H1 (cell line): ENCODE results near the gene TRMT44.

Experiments used
- CREB1 ChIP-seq: IDR thresholded peaks from 2 replicates; pipeline ENCODE4 v1.6.1; 2012; ENCODE audit warnings: inconsistent platforms
- POLR2A ChIP-seq, 2 experiments: IDR thresholded peaks; 1 replicate in 1 of 2; 2 replicates in 1 of 2; pipeline ENCODE4 v1.6.1; 2011; ENCODE audit warnings: low read depth in 2 of 2, low read length in 2 of 2, mild to moderate bottlenecking in 2 of 2; ENCODE audit errors: control extremely low read depth in 1 of 2
- RFX5 ChIP-seq: IDR thresholded peaks from 2 replicates; pipeline ENCODE4 v1.6.1; 2011; ENCODE audit warnings: low read depth, low read length, improper control_type of control experiment, borderline replicate concordance
- SIN3A ChIP-seq, 2 experiments: IDR thresholded peaks in 1 of 2; conservative IDR thresholded peaks in 1 of 2; 2 replicates each; pipeline ENCODE4 v1.6.1; 2011 to 2012; ENCODE audit warnings: low read length in 2 of 2, improper control_type of control experiment in 1 of 2, low read depth in 1 of 2, mild to moderate bottlenecking in 1 of 2
- TF ChIP-seq, protein P1 (sequence below), 3 experiments: IDR thresholded peaks; 1 replicate in 2 of 3; 2 replicates in 1 of 3; pipeline versions ENCODE4 v1.5.1 to v1.6.1; 2011; ENCODE audit warnings: low read length in 3 of 3, mild to moderate bottlenecking in 3 of 3, inconsistent platforms in 2 of 3, low read depth in 1 of 3, moderate library complexity in 1 of 3; ENCODE audit not compliant: insufficient read depth in 1 of 3; ENCODE audit errors: control extremely low read depth in 1 of 3
- TF ChIP-seq, protein P2 (sequence below): IDR thresholded peaks from 2 replicates; pipeline ENCODE4 v1.6.1; 2011; ENCODE audit warnings: low read depth, mild to moderate bottlenecking, low read length; ENCODE audit not compliant: insufficient read depth

DNA sequence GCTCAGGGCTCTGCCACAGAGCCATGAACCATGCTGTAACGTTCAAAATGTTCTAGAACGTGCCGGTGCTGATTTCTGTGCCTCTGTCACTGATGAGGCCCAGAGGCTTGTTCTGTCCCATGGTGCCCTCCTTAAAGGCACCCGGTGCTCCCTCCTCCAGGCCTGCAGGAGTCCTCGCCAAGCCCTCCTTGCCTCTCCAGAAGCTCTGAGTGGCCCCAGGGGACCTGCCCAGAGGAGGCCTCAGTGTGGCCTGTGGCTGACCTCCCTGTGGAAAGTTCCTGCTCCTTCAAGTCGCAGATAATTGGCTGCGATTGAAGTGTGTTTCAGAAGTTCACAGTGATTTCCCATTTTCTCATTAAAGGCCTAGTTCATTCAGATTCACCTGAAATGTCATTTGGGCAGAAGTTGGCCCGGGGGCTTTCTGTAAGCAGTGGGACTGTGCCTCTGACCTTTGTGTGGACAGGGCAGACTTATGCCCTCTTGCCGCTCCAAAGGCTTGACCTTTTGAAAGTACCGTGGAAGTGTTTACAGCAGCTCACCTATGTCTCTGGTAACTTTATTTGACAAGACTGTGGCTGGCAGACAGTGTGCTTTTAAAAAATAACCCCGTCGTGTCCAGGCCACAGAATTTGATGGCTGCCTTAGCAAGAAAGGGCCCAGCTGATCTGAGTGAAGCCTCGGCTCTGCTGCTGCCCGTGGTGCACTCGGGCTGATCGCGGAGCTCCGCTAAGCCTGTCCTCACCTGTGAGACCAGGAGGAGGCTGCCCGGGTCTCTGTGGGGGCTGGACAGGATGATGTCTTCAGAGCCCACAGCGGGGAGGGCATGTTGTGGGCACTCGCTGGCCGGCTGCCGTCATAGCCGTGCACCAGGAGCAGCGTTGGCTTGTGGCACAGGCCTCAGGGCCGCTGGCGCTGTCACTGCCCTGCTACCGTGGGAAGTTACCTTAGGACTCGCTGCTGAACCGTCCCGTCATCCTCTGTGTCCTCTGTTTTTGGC is 25.3 kb downstream of the TRMT44 start:
- TF ChIP-seq POLR2A (IDR thresholded peaks at IDR 0.05; ENCODE audit: control extremely low read depth in 1 of 2, low read depth in 2 of 2, low read length in 2 of 2) (no peak), SIN3A (conservative IDR thresholded peaks at IDR 0.05 in 1 of 2, IDR thresholded peaks at IDR 0.05 in 1 of 2; ENCODE audit: low read depth in 1 of 2, low read length in 2 of 2) (no peak), RFX5 (no peak), CREB1 (no peak)
- TF ChIP-seq, protein P1, sequence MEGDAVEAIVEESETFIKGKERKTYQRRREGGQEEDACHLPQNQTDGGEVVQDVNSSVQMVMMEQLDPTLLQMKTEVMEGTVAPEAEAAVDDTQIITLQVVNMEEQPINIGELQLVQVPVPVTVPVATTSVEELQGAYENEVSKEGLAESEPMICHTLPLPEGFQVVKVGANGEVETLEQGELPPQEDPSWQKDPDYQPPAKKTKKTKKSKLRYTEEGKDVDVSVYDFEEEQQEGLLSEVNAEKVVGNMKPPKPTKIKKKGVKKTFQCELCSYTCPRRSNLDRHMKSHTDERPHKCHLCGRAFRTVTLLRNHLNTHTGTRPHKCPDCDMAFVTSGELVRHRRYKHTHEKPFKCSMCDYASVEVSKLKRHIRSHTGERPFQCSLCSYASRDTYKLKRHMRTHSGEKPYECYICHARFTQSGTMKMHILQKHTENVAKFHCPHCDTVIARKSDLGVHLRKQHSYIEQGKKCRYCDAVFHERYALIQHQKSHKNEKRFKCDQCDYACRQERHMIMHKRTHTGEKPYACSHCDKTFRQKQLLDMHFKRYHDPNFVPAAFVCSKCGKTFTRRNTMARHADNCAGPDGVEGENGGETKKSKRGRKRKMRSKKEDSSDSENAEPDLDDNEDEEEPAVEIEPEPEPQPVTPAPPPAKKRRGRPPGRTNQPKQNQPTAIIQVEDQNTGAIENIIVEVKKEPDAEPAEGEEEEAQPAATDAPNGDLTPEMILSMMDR (IDR thresholded peaks at IDR 0.05; ENCODE audit: control extremely low read depth in 1 of 3, insufficient read depth in 1 of 3, low read depth in 1 of 3, low read length in 3 of 3): no peak
- TF ChIP-seq, protein P2, sequence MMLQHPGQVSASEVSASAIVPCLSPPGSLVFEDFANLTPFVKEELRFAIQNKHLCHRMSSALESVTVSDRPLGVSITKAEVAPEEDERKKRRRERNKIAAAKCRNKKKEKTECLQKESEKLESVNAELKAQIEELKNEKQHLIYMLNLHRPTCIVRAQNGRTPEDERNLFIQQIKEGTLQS: no peak
